Cardiac septum (tissue), 1 donor: ENCODE data around the gene PCDHB5. TPM values are rescaled to one million over a fixed set of nuclear protein-coding genes. Genes with fewer than 3 reads are reported as not detected.
"Not testable (repeated sequence)": the region's sequence is repeated elsewhere in the genome, so short reads cannot be mapped to it uniquely, and the experiment has no call there.

ENCODE experiments used
- DNase-seq: peaks from one replicate; pipeline ENCODE4 v3.0.0-alpha.2; 2020; ENCODE audit warnings: low spot score
- intact Hi-C: fragments of 100-400 bp; cut with DNase I; formaldehyde crosslinking; loops from one replicate; pipeline ENCODE4 v1.14.0; 2022
- long read RNA-seq: library from polyadenylated mRNA; unstranded; transcript quantifications from one replicate; pipeline ENCODE4 v2.0.0, GENCODE V29; 2021
- total RNA-seq: library from RNA; stranded (reverse); fragmentation: NEBNext Ultra II Directional; extraction: Animal tissue kit (Norgen Biotek cat#: 25700); gene quantifications from one replicate; pipeline ENCODE4 v1.2.1, GENCODE V29; 2021
- donor health status: DM: no; HTN: no; CAD: no.

Gene PCDHB5
- 3.2 TPM for total RNA-seq
- long read RNA-seq, partial matches to known transcripts: 0 of 3 reads
- long read RNA-seq, other reads (novel, unspliced or antisense): 0 of 3 reads

- no peak for DNase-seq
- intact Hi-C loops: no loop called here
Observed at GRCh38 chr5:141135030-141135717, at the start of gene PCDHB5. TSS of gene PCDHB5 (plus strand) at chr5:141135206. CDS start at chr5:141135435, 229 bp downstream.

- intact Hi-C loops: no loop called here
- no peak for DNase-seq
Observed at GRCh38 chr5:141094481-141095262, 40.3 kb upstream of the PCDHB5 start, which contains the start of gene PCDHB2. TSS of gene PCDHB2 (plus strand) at chr5:141094615. CDS start at chr5:141094791, 176 bp downstream.

- DNase-seq: no peak
- intact Hi-C loops: no loop called here
Observed at GRCh38 chr5:141095263-141095641, 39.8 kb upstream of the PCDHB5 start.

- DNase-seq, intact Hi-C loops: not testable (repeated sequence)
Observed at GRCh38 chr5:141096181-141096580, 38.8 kb upstream of the PCDHB5 start.

- DNase-seq, intact Hi-C loops: not testable (repeated sequence)
Observed at GRCh38 chr5:141096586-141096985, 38.4 kb upstream of the PCDHB5 start.

GRCh38 chr5:141100243-141100805, 34.7 kb upstream of the PCDHB5 start, which contains the start of gene PCDHB3:
TSS of gene PCDHB3 (plus strand) at chr5:141100473. CDS start at chr5:141100650, 177 bp downstream.
- DNase-seq: no peak
- intact Hi-C loops: no loop called here

- intact Hi-C loops: no loop called here
- DNase-seq: no peak
Observed at GRCh38 chr5:141101059-141101458, 33.9 kb upstream of the PCDHB5 start.

- DNase-seq, intact Hi-C loops: not testable (repeated sequence)
Observed at GRCh38 chr5:141102070-141102469, 32.9 kb upstream of the PCDHB5 start.

GRCh38 chr5:141102471-141102870, 32.5 kb upstream of the PCDHB5 start:
- DNase-seq, intact Hi-C loops: not testable (repeated sequence)

GRCh38 chr5:141105350-141105749, 29.7 kb upstream of the PCDHB5 start:
- intact Hi-C loops: no loop called here
- no peak for DNase-seq

GRCh38 chr5:141119250-141119649, 15.8 kb upstream of the PCDHB5 start:
- intact Hi-C loops: no loop called here
- no peak for DNase-seq

- intact Hi-C loops: no loop called here
- no peak for DNase-seq
Observed at GRCh38 chr5:141121563-141121962, 13.4 kb upstream of the PCDHB5 start, which contains the start of gene PCDHB4. TSS of gene PCDHB4 (plus strand) at chr5:141121818. CDS start at chr5:141121999, 181 bp downstream.

GRCh38 chr5:141121985-141122384, 13.0 kb upstream of the PCDHB5 start:
- no peak for DNase-seq
- intact Hi-C loops: no loop called here

GRCh38 chr5:141123396-141124135, 11.4 kb upstream of the PCDHB5 start:
- intact Hi-C loops, DNase-seq: not testable (repeated sequence)

- intact Hi-C loops: no loop called here
- no peak for DNase-seq
Observed at GRCh38 chr5:141127305-141127704, 7.7 kb upstream of the PCDHB5 start.

GRCh38 chr5:141135718-141136266, 786 bp downstream of the PCDHB5 start:
- no peak for DNase-seq
- intact Hi-C loops: no loop called here

GRCh38 chr5:141137346-141137745, 2.3 kb downstream of the PCDHB5 start:
- intact Hi-C loops, DNase-seq: not testable (repeated sequence)

- intact Hi-C loops: no loop called here
- no peak for DNase-seq
Observed at GRCh38 chr5:141149812-141150211, 14.8 kb downstream of the PCDHB5 start, which contains the start of gene PCDHB6. TSS of gene PCDHB6 (plus strand) at chr5:141150057. CDS start at chr5:141150258, 201 bp downstream.
